T47D (cell line): ENCODE measurements around the gene NOTUM.

ENCODE experiments used
- DNase-seq, 2 experiments: peaks; one replicate each; pipeline versions ENCODE4 v3.0.0 to v3.0.0-alpha.2; 2011 to 2012; ENCODE audit warnings: low read depth in 1 of 2, low spot score in 1 of 2
- JUND ChIP-seq: IDR thresholded peaks from 2 replicates; pipeline ENCODE4 v1.6.1; 2012; ENCODE audit warnings: low read depth
- in situ Hi-C: cut with HindIII; loops from 2 replicates; pipeline ENCODE4 v1.10.0; 2016; ENCODE audit warnings: low sequenced_read_pairs, low pct_unique_long_range_greater_than_20kb

Gene NOTUM

DNA sequence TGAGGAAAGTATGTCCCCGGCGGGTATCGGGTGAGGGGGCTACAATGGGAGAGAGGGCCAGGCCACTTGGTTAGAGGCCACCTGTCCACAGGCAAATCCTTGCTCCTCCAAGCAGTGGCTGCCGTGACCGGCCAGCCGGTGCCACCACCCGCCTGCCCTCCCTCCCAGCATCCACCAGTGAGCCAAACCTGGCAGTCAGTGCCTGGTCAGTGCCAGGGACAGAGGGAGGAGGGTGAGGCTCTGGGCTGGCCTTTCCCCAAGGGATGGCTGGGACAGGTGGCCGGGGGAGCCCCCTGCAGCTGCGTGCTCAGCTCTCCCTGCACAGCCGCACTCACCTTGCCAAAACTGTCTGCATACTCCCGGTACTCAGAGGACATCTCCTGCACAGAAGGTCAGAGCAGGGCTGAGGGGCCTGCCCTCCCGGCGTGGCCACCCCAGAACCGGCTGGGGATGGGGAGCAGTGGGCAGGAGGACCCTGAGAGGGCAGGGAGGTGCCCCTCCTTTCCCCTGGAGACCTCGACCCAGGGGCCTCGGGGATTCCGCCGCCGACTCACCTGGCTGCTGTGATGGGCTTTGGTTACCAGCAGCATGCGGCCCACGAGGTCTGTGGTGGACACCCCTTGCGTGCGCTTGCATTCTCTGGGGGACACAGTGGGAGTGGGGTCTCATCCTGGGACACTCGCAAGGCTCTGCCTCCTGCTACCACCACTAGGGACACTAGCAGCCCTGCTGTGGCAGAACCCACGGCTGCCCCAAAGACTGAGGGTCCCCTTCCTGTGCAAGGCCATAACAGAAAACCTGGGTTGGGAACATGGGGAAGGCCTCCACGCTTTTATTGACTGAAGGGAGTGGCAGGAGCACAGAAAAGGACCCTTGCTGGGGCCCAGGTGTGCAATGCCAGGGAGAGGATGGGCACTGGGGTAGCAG, 53.5 kb downstream of the NOTUM start:
- in situ Hi-C loops: no loop called here
- no peak for DNase-seq
- no peak for TF ChIP-seq JUND

DNA sequence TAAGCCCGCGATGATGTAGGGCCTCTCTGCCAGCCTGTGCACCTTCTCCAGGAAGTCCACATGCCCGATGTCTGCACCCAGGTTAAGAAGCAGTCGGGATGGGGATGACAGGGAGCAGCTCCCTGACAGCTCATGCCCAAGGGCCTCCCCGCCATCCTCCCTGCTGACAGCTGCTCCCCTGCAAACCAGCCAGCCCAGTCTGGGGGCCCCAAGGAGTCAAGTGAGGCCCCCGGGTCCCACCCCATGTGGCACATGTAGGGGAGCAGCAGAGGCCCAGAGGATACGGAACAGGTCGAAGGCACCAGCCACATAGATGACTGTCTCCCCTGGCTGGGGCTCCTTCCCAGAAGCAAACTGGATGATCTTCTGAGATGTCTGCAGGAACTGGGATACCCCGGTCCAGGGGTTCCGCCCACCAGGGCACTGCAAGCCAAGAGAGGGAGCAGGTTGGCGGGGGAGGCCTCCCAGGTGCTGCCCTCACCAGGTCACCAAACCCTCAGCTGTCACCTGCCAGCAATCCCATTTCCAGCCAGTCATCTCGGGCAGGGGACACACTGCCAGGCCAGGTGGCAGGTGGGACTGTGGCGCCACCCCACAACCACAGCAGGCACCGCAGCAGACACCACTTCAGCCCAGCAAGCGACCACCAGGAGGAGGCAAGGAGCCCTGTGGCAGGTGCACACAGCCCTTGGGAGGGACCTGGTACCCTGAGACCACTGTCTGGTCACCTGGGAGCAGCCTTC, 54.3 kb downstream of the NOTUM start:
- DNase-seq: peak in 1 of 2 experiments; percentile 45
- in situ Hi-C loops: no loop called here

DNA sequence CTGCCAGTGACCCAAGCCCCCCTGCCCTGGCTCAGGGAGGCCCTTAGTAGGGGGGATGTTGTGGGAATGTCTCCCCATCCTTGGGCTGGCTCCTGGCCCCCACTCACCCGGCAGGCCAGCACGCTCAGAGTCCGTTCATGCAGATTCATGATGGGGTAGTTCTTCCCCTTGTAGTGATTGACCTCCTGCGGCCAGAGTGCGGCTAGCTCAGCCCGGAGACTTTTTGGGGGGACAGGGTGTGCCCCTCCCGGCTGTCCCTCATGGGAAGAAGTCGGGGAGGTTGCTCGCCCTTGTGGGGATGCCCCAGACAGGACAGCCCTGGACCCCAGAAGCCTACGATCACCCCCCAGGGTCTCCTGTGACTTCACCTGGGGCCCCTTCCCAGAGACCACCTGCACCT, 55.0 kb downstream of the NOTUM start:
- TF ChIP-seq JUND: no peak
- DNase-seq: no peak
- in situ Hi-C loops: no loop called here

More for the DNA sequence above, 54.3 kb downstream of the NOTUM start:
- TF ChIP-seq JUND: no peak

DNA sequence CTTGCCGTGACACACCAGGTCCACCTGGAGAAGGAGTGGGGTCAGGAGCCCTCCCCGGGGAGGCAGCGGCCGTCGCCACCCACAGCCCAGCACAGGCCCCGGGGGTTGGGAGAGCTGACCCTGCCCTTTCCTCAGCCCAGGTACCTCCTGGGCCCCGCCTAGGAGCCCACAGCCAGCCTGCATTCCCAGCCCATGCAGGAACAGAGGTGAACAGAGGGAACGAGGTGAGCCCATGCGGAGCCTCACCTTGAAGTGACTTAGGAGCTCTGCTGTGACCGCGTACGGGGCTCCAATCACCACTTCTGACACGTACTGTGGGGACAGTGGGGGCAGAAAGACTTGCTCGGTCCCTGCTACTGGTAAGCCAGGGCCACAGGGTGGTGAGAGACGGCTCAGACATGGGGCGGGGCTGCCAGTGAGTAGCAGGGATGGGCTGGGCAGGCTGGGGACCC, 55.5 kb downstream of the NOTUM start:
- in situ Hi-C loops: no loop called here
- DNase-seq: no peak
- TF ChIP-seq JUND: no peak

DNA sequence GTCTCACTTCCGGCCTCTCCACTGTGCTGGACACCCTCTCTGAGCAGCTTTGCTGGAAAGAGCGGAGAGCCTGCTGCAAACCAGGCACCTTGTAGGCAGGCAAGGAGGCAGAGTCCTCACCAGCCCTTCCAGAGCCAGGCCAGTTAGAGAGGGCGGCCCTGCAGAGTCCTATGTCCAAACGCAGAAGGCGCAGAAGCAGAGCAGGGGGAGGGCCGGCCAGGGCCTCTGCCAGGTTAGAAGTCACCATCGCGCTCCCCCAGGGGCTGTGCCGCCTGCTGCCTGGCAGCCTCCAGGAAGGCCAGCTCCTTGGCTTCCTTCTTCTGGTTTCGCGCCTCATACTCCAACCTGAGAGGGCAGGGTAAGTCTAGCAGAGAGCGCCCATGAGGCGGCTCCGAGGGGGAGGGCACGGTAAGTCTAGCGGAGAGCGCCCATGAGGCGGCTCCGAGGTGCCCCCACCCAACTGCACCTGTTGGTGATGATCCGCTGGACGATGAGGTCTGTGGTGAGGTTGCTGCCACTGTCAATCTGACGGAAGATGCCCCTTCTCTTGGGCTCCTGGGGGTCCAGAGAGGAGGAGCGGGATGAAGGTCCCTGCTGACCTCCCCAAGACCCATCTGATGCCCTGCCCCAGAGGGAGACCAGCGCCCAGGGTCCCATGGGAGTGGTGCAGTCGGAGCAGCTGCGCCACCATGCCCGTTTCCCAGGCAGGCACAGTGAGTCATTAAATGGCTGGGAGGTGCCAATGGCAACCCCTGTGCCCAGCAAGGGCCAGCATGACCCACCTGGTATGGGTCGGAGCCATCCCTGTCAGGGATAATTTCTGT, 56.2 kb downstream of the NOTUM start:
- no peak for TF ChIP-seq JUND
- in situ Hi-C loops: no loop called here
- DNase-seq: no peak

DNA sequence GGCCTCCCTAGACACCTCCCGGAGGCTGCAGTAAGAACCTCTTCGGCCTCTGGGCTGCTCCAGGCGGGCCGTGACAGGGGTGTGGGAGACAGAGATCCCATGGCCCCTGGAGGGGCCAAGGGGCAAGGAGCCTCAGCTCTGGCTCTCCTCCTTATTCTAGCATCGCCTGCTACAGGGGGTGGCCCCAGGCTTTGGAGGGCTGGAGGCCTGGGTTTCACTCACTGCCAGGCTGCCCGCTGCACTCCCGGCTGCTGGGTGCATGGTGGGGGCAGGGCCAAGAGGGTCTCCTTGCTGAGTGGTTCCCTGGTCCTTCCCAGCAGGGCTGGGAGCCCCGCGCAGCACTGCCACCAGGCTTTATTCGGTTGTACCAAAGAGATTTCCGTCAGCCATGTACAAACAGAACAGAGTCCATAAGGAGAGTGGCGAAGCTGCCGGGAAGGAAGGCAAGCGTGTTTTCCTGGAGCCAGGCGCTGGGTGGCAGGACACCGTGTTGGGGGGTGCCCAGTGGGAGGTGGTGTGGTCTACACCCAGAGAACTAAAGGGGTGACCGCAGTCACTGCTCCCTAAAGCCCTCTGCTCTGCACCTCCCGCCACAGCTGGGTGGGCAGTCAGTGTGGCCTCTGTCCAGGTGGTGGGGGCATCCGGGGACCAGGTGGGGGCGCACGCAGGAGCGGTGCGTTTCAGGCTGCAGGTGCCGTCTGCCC, 56.9 kb downstream of the NOTUM start:
- DNase-seq: no peak
- in situ Hi-C loops: no loop called here
- TF ChIP-seq JUND: no peak

DNA sequence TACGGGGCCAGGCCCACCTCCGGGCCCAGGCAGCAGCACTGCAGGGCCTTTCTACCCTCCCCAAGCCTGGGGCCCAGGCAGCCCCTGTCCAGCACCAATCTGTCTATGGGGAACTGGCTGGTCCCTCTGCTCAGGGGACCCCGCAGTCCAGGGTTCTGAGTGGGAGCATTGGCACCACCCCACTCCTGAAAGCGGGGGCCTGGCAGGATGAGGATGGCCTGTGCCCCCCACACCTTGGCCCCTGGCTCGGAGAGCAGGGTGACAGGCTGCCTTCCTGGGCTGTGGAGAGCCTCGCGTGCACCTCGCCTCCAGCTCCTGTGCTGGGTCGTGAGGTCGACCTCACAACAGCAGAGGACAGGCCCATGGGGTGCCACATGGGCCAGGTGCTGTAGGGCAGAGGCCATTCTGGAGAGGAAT, 57.6 kb downstream of the NOTUM start:
- in situ Hi-C loops: no loop called here

DNA sequence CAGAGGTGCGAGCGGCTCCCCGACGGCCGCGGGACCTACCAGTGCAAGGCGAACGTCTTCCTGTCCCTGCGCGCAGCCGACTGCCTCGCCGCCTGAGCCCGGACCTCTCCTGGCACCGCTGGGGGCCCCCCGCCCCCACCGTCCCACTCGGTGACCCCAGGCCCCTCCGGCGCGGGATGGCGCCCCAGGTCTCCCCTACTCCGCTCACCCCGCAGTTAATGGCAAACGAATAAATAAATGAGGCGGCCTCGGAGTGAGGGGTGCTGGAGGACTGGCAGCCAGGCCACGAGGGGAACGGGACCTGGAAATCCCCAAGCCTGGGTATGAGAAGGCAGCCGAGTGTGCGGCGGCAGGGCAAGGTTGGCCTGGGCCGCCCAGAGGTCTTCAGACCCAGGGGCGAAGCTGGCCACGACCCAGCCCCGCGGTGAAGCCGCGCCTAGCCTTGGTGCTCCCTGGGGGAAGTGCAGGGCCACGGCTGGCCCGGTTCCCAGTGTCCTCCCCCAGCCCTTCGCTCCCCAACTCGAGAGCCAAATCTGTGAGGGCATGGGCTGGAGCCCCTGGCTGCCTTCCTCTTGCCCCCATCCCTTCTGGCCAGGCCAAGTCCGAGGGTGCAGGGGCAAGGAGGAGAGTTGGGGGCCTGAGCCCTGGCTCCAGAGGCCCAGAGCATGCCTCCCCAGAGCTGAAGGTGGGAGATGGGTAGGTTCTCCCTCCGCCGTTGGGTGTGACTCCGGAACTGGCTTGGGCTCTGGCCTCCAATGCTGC, 58.2 kb downstream of the NOTUM start:
- in situ Hi-C loops: no loop called here
- TF ChIP-seq JUND: no peak
- DNase-seq: no peak

More for the DNA sequence above, 57.6 kb downstream of the NOTUM start:
- no peak for TF ChIP-seq JUND
- DNase-seq: no peak
